GM19099 (cell line): ENCODE measurements around the gene CLCN3.
A peak's percentile ranks its signal among the peaks of the same experiment; 100 is the strongest.

ENCODE experiments used
- POLR2A ChIP-seq: IDR thresholded peaks from 3 replicates; pipeline ENCODE4 v1.6.1; 2011; ENCODE audit warnings: low read depth; ENCODE audit not compliant: insufficient read length; ENCODE audit errors: extremely low read depth

The CLCN3 gene

DNA sequence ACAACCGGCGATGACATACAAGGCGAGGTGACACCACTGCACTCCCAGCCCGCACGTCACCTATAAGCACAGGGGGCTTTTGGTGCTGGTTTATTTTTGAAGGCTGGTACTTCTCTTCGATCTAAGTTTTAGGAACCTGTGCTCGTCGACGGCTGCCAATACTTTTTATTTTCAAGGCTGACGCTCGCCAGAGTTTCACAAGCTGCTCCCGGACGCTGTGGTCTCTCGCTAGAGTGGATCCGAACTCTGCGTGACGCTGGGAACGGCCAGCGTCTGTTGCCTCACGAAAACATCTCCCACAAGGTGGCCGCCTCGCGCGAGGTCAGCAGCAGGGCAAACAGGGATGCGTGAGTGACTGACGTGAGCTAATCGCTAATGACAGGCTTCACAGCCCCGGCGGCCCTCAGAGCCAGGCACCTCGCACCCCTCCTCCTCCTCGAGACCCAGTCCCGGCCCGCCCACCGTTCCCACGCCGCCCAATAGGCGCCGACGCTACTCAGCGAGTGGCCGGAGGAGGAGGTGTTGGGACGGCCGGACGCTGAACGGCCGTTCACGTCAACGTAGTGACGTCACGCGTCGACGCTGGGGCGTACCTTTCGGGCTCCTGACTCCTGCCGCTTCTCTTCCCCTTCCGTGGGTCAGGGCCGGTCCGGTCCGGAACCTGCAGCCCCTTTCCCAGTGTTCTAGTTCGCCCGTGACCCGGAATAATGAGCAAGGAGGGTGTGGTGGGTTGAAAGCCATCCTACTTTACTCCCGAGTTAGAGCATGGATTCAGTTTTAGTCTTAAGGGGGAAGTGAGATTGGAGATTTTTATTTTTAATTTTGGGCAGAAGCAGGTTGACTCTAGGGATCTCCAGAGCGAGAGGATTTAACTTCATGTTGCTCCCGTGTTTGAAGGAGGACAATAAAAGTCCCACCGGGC, at the start of gene CLCN3:
Gene CLCN3, plus strand, starts transcription at position 621 of the 922 bp plus-strand sequence. CDS start 15,351 bp downstream, outside the sequence.
- TF ChIP-seq POLR2A: peak; percentile 96

DNA sequence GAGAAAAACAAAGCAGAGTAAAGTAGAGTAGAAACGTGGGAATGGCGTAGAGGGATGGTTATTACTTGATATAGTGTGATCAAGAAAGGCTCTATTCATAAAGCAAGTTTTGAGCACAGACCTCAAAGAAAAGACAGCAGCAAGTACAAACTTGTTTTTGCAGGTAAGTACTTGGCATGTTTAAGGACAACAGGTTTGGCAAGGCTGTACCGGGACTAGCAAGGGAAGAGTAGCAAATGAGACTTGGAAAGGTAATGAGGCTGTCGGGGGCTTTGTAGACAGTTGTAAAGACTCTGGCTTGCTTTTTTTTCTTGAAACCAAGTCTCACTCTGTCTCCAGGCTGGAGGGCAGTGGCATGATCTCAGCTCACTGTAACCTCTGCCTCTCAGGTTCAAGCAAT, 48.9 kb upstream of the CLCN3 start:
- TF ChIP-seq POLR2A: no peak

DNA sequence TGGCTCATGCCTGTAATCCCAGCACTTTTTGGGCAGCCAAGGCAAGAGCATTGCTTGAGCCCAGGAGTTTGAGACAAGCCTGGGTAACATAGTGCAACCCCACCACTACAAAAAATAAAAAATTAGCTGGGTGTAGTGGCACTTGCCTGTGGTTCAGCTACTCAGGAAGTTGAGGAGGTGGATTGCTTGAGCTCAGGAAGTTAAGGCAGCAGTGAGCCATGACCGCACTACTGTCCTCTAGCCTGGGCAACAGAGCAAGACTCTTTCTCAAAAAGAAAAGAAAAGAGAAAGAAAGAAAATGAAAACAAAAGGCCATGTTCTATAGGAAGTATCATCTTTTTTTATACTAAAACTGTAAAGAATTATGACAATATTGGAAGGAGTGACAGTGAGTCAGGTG, 46.5 kb upstream of the CLCN3 start:
- TF ChIP-seq POLR2A: no peak

DNA sequence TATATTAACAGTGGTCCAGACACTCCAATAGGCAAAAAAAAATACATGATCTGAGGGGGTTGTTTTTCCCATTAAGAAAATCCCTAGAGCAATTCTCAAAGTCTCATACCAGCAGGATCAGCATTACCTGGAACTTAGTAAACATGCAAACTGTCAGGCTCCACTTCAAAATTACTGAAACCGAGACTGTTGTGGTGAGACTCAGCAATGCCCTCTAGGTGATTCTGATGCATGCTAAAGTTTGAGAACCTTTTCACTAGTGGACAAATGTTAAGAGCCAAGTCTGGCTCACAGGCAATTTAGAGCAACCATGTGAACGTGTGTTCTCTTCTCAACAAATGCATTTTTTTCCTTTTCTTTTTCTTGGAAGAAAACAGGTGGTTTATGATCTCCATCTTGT, 38.2 kb upstream of the CLCN3 start:
- no peak for TF ChIP-seq POLR2A

DNA sequence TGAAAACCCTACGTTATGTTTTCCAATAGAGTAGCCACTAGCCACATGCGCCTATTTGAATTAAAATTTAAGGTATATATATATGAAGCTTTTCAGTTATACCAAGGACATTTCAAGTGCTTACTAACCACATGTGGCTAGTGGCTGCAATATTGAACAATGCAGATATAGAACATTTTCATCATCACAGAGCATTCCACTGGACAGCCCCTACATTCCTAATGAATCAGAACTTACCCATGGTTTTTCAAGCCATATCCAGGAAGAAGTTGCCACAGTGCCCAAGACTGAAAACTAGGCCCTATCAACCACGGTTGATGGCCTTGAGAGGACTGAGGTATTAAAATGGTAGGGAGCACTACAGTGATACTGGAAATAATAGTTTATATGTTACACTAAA, 37.7 kb upstream of the CLCN3 start:
- no peak for TF ChIP-seq POLR2A

DNA sequence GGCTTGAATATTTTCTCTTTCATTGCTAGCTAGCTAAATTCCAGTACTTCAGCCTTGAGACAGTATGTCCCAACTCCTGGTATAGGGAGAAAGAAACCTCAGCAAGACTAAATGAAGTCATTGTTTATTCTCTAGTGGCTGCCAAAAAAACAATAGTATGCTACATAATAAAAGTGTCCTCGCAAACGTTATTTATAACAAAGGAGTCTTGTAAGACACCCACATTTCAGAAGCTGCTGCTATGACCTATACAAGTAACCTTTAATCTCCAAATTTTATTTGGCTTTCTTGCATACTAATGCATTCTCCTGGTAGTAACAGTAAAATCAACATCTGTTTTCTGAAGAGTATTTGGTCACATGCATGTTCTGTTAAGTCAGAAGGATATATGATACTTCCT, 36.8 kb upstream of the CLCN3 start:
- no peak for TF ChIP-seq POLR2A

DNA sequence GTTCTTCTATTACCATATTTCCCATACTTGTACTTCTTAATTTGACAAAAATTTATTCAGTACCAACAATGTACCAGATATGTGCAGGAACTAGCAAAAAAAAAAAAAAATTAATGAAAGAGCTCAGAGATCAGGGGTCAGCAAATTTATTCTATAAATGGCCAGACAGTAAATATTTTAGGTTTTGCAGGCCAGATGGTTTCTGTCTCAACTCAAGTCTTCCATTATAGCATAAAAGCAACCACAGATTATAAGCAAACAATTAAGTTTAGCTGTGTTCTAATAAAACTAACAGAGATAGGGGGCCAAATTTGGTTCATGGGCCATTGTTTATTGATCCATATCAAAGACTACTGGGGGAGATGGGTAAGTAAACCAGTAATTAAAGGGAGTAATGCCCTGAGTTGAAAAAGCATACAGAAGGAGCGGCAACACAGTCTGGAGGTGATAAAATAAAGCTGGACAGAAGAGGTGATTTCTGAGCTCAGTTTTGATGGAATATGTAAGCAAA, 27.3 kb upstream of the CLCN3 start:
- no peak for TF ChIP-seq POLR2A

DNA sequence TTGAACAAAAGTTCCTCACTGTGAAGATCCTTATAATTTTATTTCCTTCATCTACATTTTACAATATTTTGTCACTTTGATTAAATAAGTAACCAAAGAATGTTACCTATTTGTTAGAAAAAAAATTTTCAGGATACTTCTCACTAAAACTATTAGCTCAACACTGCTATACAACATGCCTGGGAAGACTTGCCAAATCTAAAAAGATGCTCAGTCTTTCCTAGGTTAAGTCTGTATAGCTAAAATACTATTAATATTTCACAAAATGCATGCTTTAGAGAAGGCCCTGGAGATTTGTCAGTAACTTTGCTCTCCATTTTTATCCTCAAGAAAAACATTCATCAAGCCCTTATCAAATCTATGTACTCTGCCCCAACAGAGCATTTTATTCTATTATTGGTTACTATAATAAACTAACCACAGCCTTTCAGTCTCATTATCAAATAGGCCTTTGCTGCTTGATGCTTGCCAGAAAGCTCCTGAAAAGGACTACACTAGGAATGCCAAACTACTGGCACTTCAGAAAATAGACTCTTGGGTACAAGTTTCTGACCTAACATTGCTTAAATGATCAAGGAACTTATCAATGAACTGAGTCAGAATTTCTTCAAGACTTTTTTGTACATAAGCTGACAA, 25.7 kb upstream of the CLCN3 start:
- TF ChIP-seq POLR2A: no peak

DNA sequence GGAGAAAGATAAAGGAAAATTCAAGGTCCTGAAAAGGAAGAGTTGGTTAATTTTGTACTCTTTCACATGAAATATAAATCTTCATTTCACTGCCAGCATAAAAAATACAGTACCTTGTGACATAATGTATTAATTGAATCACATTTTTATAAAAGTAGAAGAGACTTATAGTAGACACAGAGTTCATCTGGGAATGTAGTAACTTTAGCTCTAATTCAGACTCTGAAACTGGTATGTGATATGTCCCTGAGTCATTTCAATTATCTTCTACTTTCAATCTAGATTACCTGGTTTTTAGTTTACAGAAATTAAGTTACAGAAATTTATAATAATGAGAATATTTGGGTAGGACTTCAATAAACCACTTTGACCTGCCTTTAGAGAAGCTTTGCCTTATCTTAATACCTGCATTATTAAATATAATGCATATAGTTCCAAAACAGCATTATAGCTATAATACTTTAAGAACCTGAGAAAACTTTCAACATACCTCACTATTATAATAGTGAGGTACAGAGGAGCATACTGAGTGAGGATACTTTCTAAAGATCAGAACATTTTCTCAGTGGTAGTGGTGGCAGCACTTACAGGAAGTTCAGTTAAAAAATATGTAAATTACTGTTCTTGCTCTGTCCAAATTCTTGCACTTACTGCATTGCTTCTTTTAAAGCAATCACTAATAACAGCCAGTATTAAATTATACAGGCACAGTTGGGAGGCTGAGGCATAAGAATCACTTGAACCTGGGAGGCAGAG, 19.2 kb upstream of the CLCN3 start:
- TF ChIP-seq POLR2A: no peak

DNA sequence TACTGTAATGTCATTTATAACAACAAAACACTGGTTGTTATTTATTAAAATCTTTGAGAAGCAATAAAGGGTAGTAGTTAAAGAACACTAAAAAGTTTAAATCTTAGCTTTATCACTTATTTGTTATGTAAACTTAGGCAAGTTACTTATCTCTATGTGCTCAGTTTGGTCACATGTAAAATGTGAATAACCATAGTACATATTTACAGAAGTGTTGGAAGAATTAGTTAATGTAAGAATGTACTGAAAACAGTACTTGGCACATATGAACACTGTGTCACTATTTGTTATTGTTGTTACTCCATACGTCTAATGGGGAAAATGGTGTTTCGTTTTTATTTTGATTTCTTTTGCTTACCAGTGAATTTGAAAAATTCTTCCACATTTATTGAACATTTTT, 17.1 kb upstream of the CLCN3 start:
- no peak for TF ChIP-seq POLR2A

DNA sequence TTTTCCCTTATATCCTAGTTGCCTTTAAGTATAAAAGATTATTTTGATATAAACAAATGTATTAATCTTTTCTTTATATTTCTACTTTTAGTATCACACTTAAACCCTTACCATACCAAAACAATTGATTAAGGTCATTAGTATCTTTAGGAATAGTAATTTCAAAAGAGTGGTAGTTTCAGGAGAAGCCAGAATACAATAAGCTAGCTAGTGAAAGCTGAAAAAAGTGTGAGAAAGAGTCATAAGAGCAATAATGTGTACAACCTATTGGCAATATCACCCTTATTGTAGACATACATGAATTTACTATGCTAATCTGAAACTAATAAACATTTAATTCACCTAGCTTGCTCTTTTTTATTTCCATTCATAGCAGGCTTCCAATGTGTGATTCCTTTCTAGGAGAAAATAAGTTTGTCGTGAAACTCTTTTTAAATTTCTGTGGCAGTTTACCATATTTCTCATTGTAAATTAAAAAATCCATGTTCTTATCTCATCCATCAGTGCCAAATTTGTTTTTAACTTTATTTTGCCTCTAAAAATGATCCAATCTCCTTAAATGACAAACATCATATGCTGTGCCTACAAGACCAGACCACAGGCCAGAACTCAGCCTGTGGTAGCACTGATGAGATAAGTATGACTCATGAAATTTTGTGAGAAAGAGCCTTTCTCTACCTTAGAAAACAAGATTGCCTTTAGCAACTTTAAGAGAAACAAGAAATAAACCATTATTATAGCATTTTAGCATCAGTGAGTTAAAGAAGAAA, 16.1 kb upstream of the CLCN3 start:
- no peak for TF ChIP-seq POLR2A

DNA sequence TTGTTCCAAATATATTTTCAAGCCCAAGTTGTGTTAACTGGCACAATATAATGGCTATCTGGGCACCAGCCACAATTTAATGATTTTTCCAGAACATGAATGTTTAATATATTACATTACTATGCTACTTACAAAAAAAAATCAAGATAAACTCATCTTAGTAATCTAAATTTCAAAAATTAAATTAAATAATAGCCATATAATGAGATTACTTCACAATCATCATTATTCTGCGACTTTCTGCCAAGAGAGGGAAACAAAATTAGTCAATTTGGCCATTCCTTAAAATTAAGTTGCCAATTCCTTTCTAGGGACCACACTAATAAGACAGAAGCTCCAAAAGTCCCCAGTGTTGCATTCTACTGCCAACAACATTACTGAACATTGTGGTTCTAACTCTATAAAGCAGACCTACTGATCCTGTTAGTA, 15.5 kb upstream of the CLCN3 start:
- no peak for TF ChIP-seq POLR2A

DNA sequence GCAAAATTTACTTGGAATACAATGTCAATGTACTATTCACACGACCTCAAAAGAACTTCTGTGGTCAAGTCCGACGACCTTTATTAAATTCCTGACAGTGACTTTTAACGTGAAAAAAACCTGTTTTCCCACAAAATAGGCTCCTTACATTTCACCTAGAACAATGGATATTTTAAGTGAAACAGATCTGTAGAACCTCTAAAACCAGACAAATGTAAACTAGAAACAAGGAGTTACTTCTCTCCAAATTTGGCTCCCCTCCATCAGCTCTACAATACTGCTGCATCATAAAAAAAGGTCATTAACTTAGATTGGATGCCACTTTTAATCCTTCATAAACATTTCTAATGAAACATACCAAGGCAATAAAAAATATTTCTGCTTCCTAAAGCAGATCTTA, 9.2 kb upstream of the CLCN3 start:
- no peak for TF ChIP-seq POLR2A

DNA sequence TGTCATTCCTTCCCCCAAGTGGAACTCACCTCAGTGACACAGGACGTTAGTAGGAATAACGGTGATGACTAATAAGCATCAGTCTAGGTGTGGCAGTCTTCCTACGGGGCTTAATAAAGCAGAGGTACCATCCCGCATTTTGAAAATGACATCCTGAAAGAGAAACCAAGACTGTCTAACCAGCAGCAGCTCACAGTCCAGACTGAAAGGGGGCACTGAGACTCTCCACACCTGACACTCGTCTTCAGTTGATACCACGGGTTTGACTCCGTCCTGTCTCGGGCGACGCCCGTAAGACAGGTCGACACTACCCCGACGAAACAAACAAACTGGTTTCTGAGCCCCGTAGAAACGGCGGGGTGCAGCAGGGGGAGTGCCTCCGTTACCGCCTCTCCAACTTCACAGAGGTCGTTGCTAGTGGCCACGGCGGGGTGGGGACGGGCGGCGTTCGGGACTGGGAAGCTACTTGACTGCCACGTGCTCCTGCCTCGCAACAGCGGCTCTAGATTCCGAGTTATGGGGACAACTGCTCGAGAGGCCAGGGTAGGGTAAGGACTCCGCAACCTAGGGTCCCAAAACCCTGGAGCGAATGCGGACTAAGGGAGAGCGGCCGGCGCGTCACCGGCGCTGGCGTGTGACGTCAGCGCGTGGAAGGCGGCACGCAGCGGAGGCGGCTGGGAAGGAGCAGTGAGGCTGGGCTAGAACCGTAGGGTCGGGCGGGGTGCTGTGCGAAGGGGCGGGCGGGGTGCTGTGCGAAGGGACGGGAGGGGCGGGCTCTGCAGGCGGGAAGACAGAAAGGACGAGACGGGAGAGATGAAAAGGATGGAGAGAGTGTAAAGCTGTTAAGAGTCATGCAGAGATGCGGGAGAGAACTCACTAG, 8.1 kb upstream of the CLCN3 start, which contains the start of gene NEK1:
Gene NEK1, minus strand, starts transcription at position 593 of the 880 bp plus-strand sequence. CDS start 9,953 bp downstream, outside the sequence.
- TF ChIP-seq POLR2A: peak; percentile 93
